Endothelial cell of umbilical vein (primary cell): ENCODE measurements around the gene ODF2L. TPM values are rescaled to one million over a fixed set of nuclear protein-coding genes. Genes with fewer than 3 reads are reported as not detected.

Experiments used
- BruUV-seq: library from RNA; stranded (reverse); fragments of 400-500 nt; replicated peaks from 2 replicates; lab custom pipeline; 2021; lab: Mats Ljungman, UMichigan
- CTCF ChIA-PET: fragments of 300-600, 350-600 bp; sonication (Branson Sonifier 250); formaldehyde crosslinking; loops from one replicate; lab custom pipeline; 2021; ENCODE audit warnings: antibody characterized with exemption, inconsistent platforms; lab: Charles Lee
- POLR2A ChIA-PET: fragments of 300-600, 350-600 bp; sonication (Branson Sonifier 250); formaldehyde crosslinking; loops from one replicate; lab custom pipeline; 2021; ENCODE audit warnings: antibody characterized with exemption, inconsistent platforms; lab: Charles Lee
- DNase-seq: peaks from one replicate; pipeline ENCODE4 v3.0.0-alpha.2; 2011; ENCODE audit warnings: low read depth, low spot score
- FAIRE-seq: peaks from 2 replicates; lab custom pipeline; 2011; peaks lifted over from hg19 to GRCh38; lab: Jason Lieb, UNC
- H2AFZ ChIP-seq: 2 replicates; pipeline ENCODE4 v1.6.0; 2012; ENCODE audit warnings: low read depth, low read length, control low read depth, inconsistent platforms
- H3K27ac ChIP-seq: 2 replicates; pipeline ENCODE4 v1.5.1; 2011; ENCODE audit warnings: low read depth, mild to moderate bottlenecking, control low read depth, low read length, moderate library complexity; ENCODE audit not compliant: insufficient read depth
- H3K27me3 ChIP-seq, 2 experiments: 2 replicates each; pipeline versions ENCODE4 v1.6.0 to v1.6.1; 2011; ENCODE audit warnings: low read length in 2 of 2, mixed read lengths in 1 of 2; ENCODE audit not compliant: control insufficient read depth in 2 of 2, insufficient read depth in 2 of 2
- H3K36me3 ChIP-seq, 2 experiments: 2 replicates in 1 of 2; 3 replicates in 1 of 2; pipeline ENCODE4 v1.5.1; 2011; ENCODE audit warnings: low read length in 2 of 2, mild to moderate bottlenecking in 1 of 2, moderate library complexity in 1 of 2; ENCODE audit not compliant: control insufficient read depth in 2 of 2, insufficient read depth in 2 of 2; ENCODE audit errors: extremely low read depth in 1 of 2
- H3K4me1 ChIP-seq: 3 replicates; pipeline ENCODE4 v1.5.1; 2011; ENCODE audit warnings: mild to moderate bottlenecking, low read length; ENCODE audit not compliant: control insufficient read depth, insufficient read depth; ENCODE audit errors: extremely low read depth
- H3K4me2 ChIP-seq: 2 replicates; pipeline ENCODE4 v1.6.1; 2011; ENCODE audit warnings: low read length, control low read depth, mixed read lengths; ENCODE audit not compliant: insufficient read depth
- H3K4me3 ChIP-seq, 3 experiments: fragments of 200-600 bp in 1 of 3; sonication (generic), shearing (Covaris generic) in 1 of 3; replicated peaks in 1 of 3; 2 replicates each; pipeline ENCODE4 v1.5.1; 2011 to 2016; ENCODE audit warnings: control low read depth in 3 of 3, low read length in 3 of 3, mild to moderate bottlenecking in 2 of 3, inconsistent platforms in 1 of 3, low read depth in 1 of 3, moderate library complexity in 1 of 3; ENCODE audit not compliant: insufficient read depth in 1 of 3
- H3K79me2 ChIP-seq: 2 replicates; pipeline ENCODE4 v1.6.0; 2012; ENCODE audit warnings: low read length, inconsistent platforms; ENCODE audit not compliant: control insufficient read depth, insufficient read depth
- H3K9ac ChIP-seq: replicated peaks from 2 replicates; pipeline ENCODE3; 2011; ENCODE audit warnings: low read length, control low read depth; ENCODE audit not compliant: insufficient read depth; ENCODE audit errors: extremely low read depth
- H3K9me1 ChIP-seq: replicated peaks from 3 replicates; pipeline ENCODE4 v1.6.0; 2011; ENCODE audit warnings: mild to moderate bottlenecking, low read length; ENCODE audit not compliant: control insufficient read depth, insufficient read depth; ENCODE audit errors: extremely low read depth
- H3K9me3 ChIP-seq: replicated peaks from 2 replicates; pipeline ENCODE4 v1.5.1; 2012; ENCODE audit warnings: low read length, inconsistent platforms; ENCODE audit not compliant: control insufficient read depth, insufficient read depth
- H4K20me1 ChIP-seq: replicated peaks from 2 replicates; pipeline ENCODE3; 2011; ENCODE audit warnings: mild to moderate bottlenecking, low read length; ENCODE audit not compliant: control insufficient read depth, insufficient read depth; ENCODE audit errors: extremely low read depth
- CTCF ChIP-seq, 2 donors: IDR thresholded peaks; 1 replicate in 1 of 2; 2 replicates in 1 of 2; pipeline ENCODE4 v1.5.1; 2011; ENCODE audit warnings: low read length in 2 of 2, mild to moderate bottlenecking in 2 of 2, moderate library complexity in 2 of 2, control low read depth in 1 of 2, inconsistent platforms in 1 of 2, low read depth in 1 of 2; ENCODE audit not compliant: insufficient read depth in 1 of 2; ENCODE audit errors: extremely low read depth in 1 of 2
- EZH2 ChIP-seq: IDR thresholded peaks from 2 replicates; pipeline ENCODE4 v1.6.1; 2012; ENCODE audit warnings: borderline replicate concordance, low read depth, mild to moderate bottlenecking, moderate library complexity, low read length, inconsistent platforms; ENCODE audit not compliant: severe bottlenecking
- FOS ChIP-seq: IDR thresholded peaks from 2 replicates; pipeline ENCODE4 v1.6.1; 2011; ENCODE audit warnings: mild to moderate bottlenecking, low read length, moderate library complexity, borderline replicate concordance; ENCODE audit not compliant: insufficient read depth
- GATA2 ChIP-seq: IDR thresholded peaks from 2 replicates; pipeline ENCODE4 v1.7.0; 2011; ENCODE audit warnings: low read depth, mild to moderate bottlenecking, moderate library complexity, mixed read lengths, low read length; ENCODE audit not compliant: insufficient read length, insufficient read depth
- JUN ChIP-seq: IDR thresholded peaks from 2 replicates; pipeline ENCODE4 v1.6.1; 2011; ENCODE audit warnings: borderline replicate concordance, low read depth; ENCODE audit not compliant: insufficient read length, insufficient read depth
- MAX ChIP-seq: IDR thresholded peaks from 2 replicates; pipeline ENCODE4 v1.6.1; 2011; ENCODE audit not compliant: insufficient read depth, insufficient read length
- MYC ChIP-seq: IDR thresholded peaks from one replicate; pipeline ENCODE4 v1.6.1; 2011; ENCODE audit warnings: mild to moderate bottlenecking, low read depth, low read length
- POLR2A ChIP-seq: IDR thresholded peaks from 2 replicates; pipeline ENCODE4 v1.6.1; 2012; ENCODE audit warnings: low read depth, mild to moderate bottlenecking, control low read depth, low read length
- POLR2AphosphoS5 ChIP-seq: IDR thresholded peaks from 2 replicates; pipeline ENCODE4 v1.6.1; 2012; ENCODE audit warnings: low read depth, mild to moderate bottlenecking, control low read depth, low read length, moderate library complexity; ENCODE audit not compliant: insufficient read depth
- dilution Hi-C: fragments of 300-500 bp; cut with MboI; formaldehyde crosslinking; loops from one replicate; pipeline ENCODE4 v1.15.0; 2019; ENCODE audit warnings: low sequenced_read_pairs; ENCODE audit not compliant: extremely low pct_ligation_motif_present
- intact Hi-C: fragments of 100-400 bp; cut with micrococcal nuclease; formaldehyde crosslinking; loops from one replicate; pipeline ENCODE4 v1.10.0; 2022
- polyA plus RNA-seq, 4 experiments: library from polyadenylated mRNA; depleted of rRNA in 3 of 4; stranded (reverse) in 3 of 4; unstranded in 1 of 4; fragments of >200 nt; gene quantifications; 2 replicates each; pipeline versions ENCODE4 v1.2.1 to v1.2.3, GENCODE V29; 2011 to 2012; ENCODE audit warnings: missing spikeins in 1 of 4
- total RNA-seq: library from RNA; stranded (reverse); gene quantifications from 2 replicates; pipeline ENCODE4 v1.2.3, GENCODE V29; 2021

Gene ODF2L
- total and polyA plus RNA-seq, 2 donors (not counting 3 experiments of a cell fraction or from before 2014, with no cell fraction given) = 9.6 to 74.7 TPM

- no peak for FAIRE-seq
- POLR2A ChIA-PET = no interaction called here
- H3K9me3 ChIP-seq = no peaks in the 10 kb centered on the region
These were observed 49.8 kb upstream of the ODF2L start for GRCh38 chr1:86445919-86446318.

GRCh38 chr1:86441997-86442396 is 45.9 kb upstream of the ODF2L start:
- CTCF ChIA-PET = interaction anchor here (2.1 kb wide), 1 partner anchor 12 kb away, joined by 5 read pairs; no protein-coding TSS in a partner anchor
- no peak for FAIRE-seq
- intact Hi-C loops = no loop called here
- H2AFZ ChIP-seq = no peak overlapping the region
- no peak overlapping the region for H3K9ac ChIP-seq
- H3K27ac ChIP-seq = no peak overlapping the region
- H3K27me3 ChIP-seq = peaks cover 6 to 12% of the 10 kb centered on the region in 2 experiments
- dilution Hi-C loops = no loop called here
- no TSS peak for BruUV-seq
- DNase-seq = no peak
- H3K4me1 ChIP-seq = no peaks in the 10 kb centered on the region
- no peak overlapping the region for H3K4me2 ChIP-seq
- no peaks in the 10 kb centered on the region for H3K79me2 ChIP-seq
- no peaks in the 10 kb centered on the region for H3K9me1 ChIP-seq
- H3K36me3 ChIP-seq = no peaks in the 10 kb centered on the region
- no peak overlapping the region for H3K4me3 ChIP-seq
- POLR2A ChIA-PET = no interaction called here
- TF ChIP-seq JUN = no peak
- no peak for TF ChIP-seq POLR2A
- no peak for TF ChIP-seq EZH2
- no peak for TF ChIP-seq MAX
- TF ChIP-seq CTCF (IDR thresholded peaks at IDR 0.05; ENCODE audit: extremely low read depth in 1 of 2, insufficient read depth in 1 of 2, low read depth in 1 of 2, low read length in 2 of 2) = no peak
- TF ChIP-seq MYC = no peak
- no peak for TF ChIP-seq GATA2
- no peak for TF ChIP-seq FOS
- TF ChIP-seq POLR2AphosphoS5 = no peak
- no peaks in the 10 kb centered on the region for H4K20me1 ChIP-seq
- no peaks in the 10 kb centered on the region for H3K9me3 ChIP-seq

More at GRCh38 chr1:86445919-86446318, 49.8 kb upstream of the ODF2L start:
- Histone ChIP-seq H3K4me1 (peaks cover 6% of the 10 kb centered on the region), H4K20me1 (no peaks in the 10 kb centered on the region), H3K36me3 (no peaks in the 10 kb centered on the region), H2AFZ (no peak overlapping the region), H3K9me1 (no peaks in the 10 kb centered on the region), H3K27me3 (no peaks in the 10 kb centered on the region), H3K4me2 (no peak overlapping the region), H3K4me3 (no peak overlapping the region), H3K9ac (no peak overlapping the region), H3K27ac (no peak overlapping the region), H3K79me2 (no peaks in the 10 kb centered on the region)
- DNase-seq = no peak
- dilution Hi-C loops (no loop called here), intact Hi-C loops (no loop called here)
- BruUV-seq = no TSS peak
- TF ChIP-seq CTCF (IDR thresholded peaks at IDR 0.05; ENCODE audit: extremely low read depth in 1 of 2, insufficient read depth in 1 of 2, low read depth in 1 of 2, low read length in 2 of 2) = no peak
- CTCF ChIA-PET = interaction anchor here (1.2 kb wide), 1 partner anchor 27 kb away, joined by 3 read pairs; no protein-coding TSS in a partner anchor
